Testis (tissue), 3 donors: Measurements from ENCODE around the gene STX12. TPM values are rescaled to one million over a fixed set of nuclear protein-coding genes. Genes with fewer than 3 reads are reported as not detected.

Experiments used
- DNase-seq: peaks from one replicate; pipeline ENCODE4 v3.0.0-alpha.2; 2019
- H3K27ac ChIP-seq, 2 donors: fragments of 200-600 bp; sonication (generic); one replicate each; pipeline ENCODE4 v1.5.1; 2019
- H3K27me3 ChIP-seq: fragments of 200-600 bp; sonication (generic); one replicate; pipeline ENCODE4 v1.5.1; 2019
- H3K36me3 ChIP-seq: fragments of 200-600 bp; sonication (generic); one replicate; pipeline ENCODE4 v1.5.1; 2017; ENCODE audit warnings: low read depth; ENCODE audit errors: missing control alignments
- H3K4me1 ChIP-seq: fragments of 200-600 bp; sonication (generic); one replicate; pipeline ENCODE4 v1.5.1; 2019
- H3K4me3 ChIP-seq, 2 donors: fragments of 200-600 bp; sonication (generic); one replicate each; pipeline ENCODE4 v1.5.1; 2017 to 2019
- H3K9me3 ChIP-seq: fragments of 200-600 bp; sonication (generic); one replicate; pipeline ENCODE4 v1.5.1; 2017
- CTCF ChIP-seq, 3 experiments: fragments of 450-650 bp in 2 of 3; fragments of 200-600 bp in 1 of 3; sonication (generic) in 1 of 3; IDR thresholded peaks; one replicate each; pipeline ENCODE4 v1.5.1; 2016 to 2019; ENCODE audit warnings: antibody characterized with exemption in 3 of 3, mild to moderate bottlenecking in 2 of 3, moderate library complexity in 1 of 3
- POLR2A ChIP-seq: fragments of 450-650 bp; IDR thresholded peaks from one replicate; pipeline ENCODE4 v1.6.1; 2017; ENCODE audit warnings: antibody characterized with exemption, mild to moderate bottlenecking, moderate library complexity
- WGBS, 2 donors: methylation state at CpG; one replicate each; pipeline ENCODE4 v1.1.5; 2018; 5-methylcytosine and 5-hydroxymethylcytosine counted together
- intact Hi-C: fragments of 100-400 bp; cut with DNase I; formaldehyde crosslinking; loops from one replicate; pipeline ENCODE4 v1.15.1; 2023; ENCODE audit warnings: low total_unique reads
- polyA plus RNA-seq: library from polyadenylated mRNA; stranded (reverse); fragments of 350-450 nt; fragmentation: Illumina TruSeq; extraction: RNeasy Lipid Tissue Mini Kit (QIAGEN cat#74804); gene quantifications from one replicate; pipeline ENCODE4 v1.2.3, GENCODE V29; 2014; ENCODE audit warnings: low read depth, low replicate concordance; ENCODE audit not compliant: insufficient read depth
- total RNA-seq, 2 donors: library from RNA; depleted of rRNA; stranded (reverse); fragments of >200 nt; gene quantifications; one replicate each; pipeline ENCODE4 v1.2.3, GENCODE V29; 2016

Gene STX12
- total and polyA plus RNA-seq, 3 donors from 2014 or later: 32.0 to 46.7 (median 39.1) TPM

DNA sequence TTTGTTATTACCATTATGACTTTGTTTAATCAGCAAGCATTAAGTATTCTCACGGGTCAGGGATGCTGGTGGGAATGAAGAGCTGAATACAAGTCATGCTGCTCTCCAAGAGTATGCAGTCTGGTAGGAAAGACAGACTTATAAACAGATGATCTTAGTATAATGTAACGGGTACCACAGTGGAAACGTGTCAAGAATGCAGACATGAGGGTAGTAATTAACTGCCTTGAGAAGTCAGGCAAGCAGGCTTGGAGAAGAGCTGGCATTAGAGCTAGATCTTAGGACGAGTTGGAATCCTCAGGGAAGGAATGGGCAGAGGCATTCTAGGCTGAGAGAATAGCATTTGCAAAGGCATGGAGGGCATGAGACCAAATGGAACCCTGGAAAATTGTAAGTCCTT lies 27.6 kb upstream of the STX12 start:
- no peak for DNase-seq
- Histone ChIP-seq H3K36me3 (no peaks in the 10 kb centered on the region), H3K27me3 (no peaks in the 10 kb centered on the region), H3K4me3 (no peak overlapping the region), H3K4me1 (no peaks in the 10 kb centered on the region), H3K27ac (no peak overlapping the region), H3K9me3 (no peaks in the 10 kb centered on the region)
- no peak for TF ChIP-seq POLR2A
- no peak for TF ChIP-seq CTCF (IDR thresholded peaks at IDR 0.05)
- intact Hi-C loops: no loop called here
- WGBS, 2 donors: 88 to 91% methylated on average over 4 of the region's 4 CpGs

- H3K4me3 ChIP-seq: no peak overlapping the region
- H3K27me3 ChIP-seq: no peaks in the 10 kb centered on the region
- WGBS, 2 donors: 70 to 71% methylated on average over 3 of the region's 3 CpGs
- no peaks in the 10 kb centered on the region for H3K9me3 ChIP-seq
- no peaks in the 10 kb centered on the region for H3K4me1 ChIP-seq
- peak overlapping the region in 1 of 2 donors; percentile 7 for H3K27ac ChIP-seq
- TF ChIP-seq CTCF (IDR thresholded peaks at IDR 0.05) (no peak), POLR2A (no peak)
- intact Hi-C loops: no loop called here
- H3K36me3 ChIP-seq: no peaks in the 10 kb centered on the region
- DNase-seq: no peak
Measured at GRCh38 chr1:27752360-27752759, 20.7 kb upstream of the STX12 start.

- Histone ChIP-seq H3K27me3 (no peaks in the 10 kb centered on the region), H3K9me3 (no peaks in the 10 kb centered on the region), H3K4me1 (no peaks in the 10 kb centered on the region), H3K36me3 (no peaks in the 10 kb centered on the region), H3K27ac (peak overlapping the region in 1 of 2 donors; percentile 63), H3K4me3 (no peak overlapping the region)
- WGBS, 2 donors: 79 to 89% methylated on average over 1 of the region's 1 CpG
- no peak for DNase-seq
- intact Hi-C loops: no loop called here
- no peak for TF ChIP-seq CTCF (IDR thresholded peaks at IDR 0.05)
- TF ChIP-seq POLR2A: no peak
Measured at GRCh38 chr1:27755286-27755685, 17.7 kb upstream of the STX12 start.

DNA sequence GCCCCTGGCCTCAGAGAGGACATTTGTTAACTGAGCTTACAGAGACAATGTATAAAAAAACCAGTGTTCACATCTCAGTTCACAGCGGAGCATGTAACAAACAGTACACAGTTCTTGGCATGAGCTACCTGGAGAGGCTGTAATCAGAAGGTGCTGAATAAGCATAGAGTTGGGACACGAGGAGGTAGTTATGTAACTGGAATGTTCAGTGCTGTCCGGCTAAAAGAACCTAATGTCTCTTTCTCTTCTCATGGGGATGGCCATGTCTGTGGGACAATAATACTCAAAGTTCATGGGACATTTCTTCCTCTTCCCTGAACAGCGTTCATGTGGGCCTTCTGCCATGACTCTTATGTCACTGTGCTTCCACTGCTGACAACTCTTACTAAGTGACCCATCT lies 17.2 kb upstream of the STX12 start:
- H3K36me3 ChIP-seq: no peaks in the 10 kb centered on the region
- WGBS, 2 donors: 46 to 51% methylated on average over 4 of the region's 4 CpGs
- no peak for TF ChIP-seq POLR2A
- no peak for TF ChIP-seq CTCF (IDR thresholded peaks at IDR 0.05)
- H3K27ac ChIP-seq: peak overlapping the region in 1 of 2 donors; percentile 63
- no peak overlapping the region for H3K4me3 ChIP-seq
- DNase-seq: no peak
- intact Hi-C loops: no loop called here
- no peaks in the 10 kb centered on the region for H3K4me1 ChIP-seq
- no peaks in the 10 kb centered on the region for H3K9me3 ChIP-seq
- no peaks in the 10 kb centered on the region for H3K27me3 ChIP-seq

DNA sequence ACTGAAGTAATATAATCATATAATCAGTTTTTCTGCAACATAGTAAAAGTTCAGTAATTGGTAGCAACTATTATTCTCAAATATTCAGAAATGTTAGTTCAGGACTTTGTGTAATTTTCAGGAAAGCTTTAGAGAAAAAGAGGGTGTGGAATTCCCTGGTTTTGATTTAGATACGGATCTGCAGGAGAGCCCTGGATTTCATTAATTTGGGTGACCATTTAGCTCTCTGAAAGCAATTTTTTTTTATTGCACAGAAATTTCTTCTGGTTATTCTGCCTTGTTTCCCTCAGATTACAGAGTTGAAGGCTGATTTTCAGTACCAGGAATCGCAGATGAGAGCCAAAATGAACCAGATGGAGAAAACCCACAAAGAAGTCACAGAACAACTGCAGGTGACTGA lies 13.8 kb upstream of the STX12 start:
- no peaks in the 10 kb centered on the region for H3K4me1 ChIP-seq
- H3K36me3 ChIP-seq: no peaks in the 10 kb centered on the region
- DNase-seq: no peak
- H3K27me3 ChIP-seq: no peaks in the 10 kb centered on the region
- H3K27ac ChIP-seq: no peak overlapping the region
- intact Hi-C loops: no loop called here
- no peaks in the 10 kb centered on the region for H3K9me3 ChIP-seq
- H3K4me3 ChIP-seq: no peak overlapping the region
- TF ChIP-seq CTCF (IDR thresholded peaks at IDR 0.05): no peak
- no peak for TF ChIP-seq POLR2A
- WGBS, 2 donors: 85 to 95% methylated on average over 2 of the region's 2 CpGs
